T-cell (primary cell): ENCODE measurements around the gene CDK1. TPM values are rescaled to one million over a fixed set of nuclear protein-coding genes. Genes with fewer than 3 reads are reported as not detected.

Source experiments
- ATAC-seq, 4 experiments: fragments of 200-7000 bp in 3 of 4; fragments of 150-1000 bp in 1 of 4; cut with Tn5 transposase; replicated peaks in 1 of 4; 1 replicate in 3 of 4; 2 replicates in 1 of 4; pipeline ENCODE4 v1.10.0; 2021; ENCODE audit warnings: moderate library complexity in 3 of 4, mild to moderate bottlenecking in 2 of 4, moderate number of reproducible peaks in 1 of 4
- CTCF ChIA-PET, 2 donors: fragments of 300-600 bp; sonication (Branson Sonifier 250); formaldehyde crosslinking; loops; one replicate each; lab custom pipeline; 2022; ENCODE audit warnings: antibody characterized with exemption in 2 of 2; lab: Charles Lee
- POLR2A ChIA-PET, 2 donors: fragments of 300-600 bp; sonication (Branson Sonifier 250); formaldehyde crosslinking; loops; one replicate each; lab custom pipeline; 2022; ENCODE audit warnings: antibody characterized with exemption in 2 of 2; lab: Charles Lee
- DNase-seq, 35 experiments: peaks; one replicate each; pipeline versions ENCODE4 v3.0.0 to v3.0.0-alpha.2; 2013 to 2023
- H3K27ac ChIP-seq: one replicate; pipeline ENCODE4 v1.5.1; 2013; ENCODE audit warnings: low read length
- H3K27me3 ChIP-seq, 2 experiments: replicated peaks in 1 of 2; 1 replicate in 1 of 2; 2 replicates in 1 of 2; pipeline versions ENCODE4 v1.6.1 to v1.7.0; 2013; ENCODE audit warnings: low read length in 1 of 2, mixed read lengths in 1 of 2; ENCODE audit not compliant: control insufficient read depth in 2 of 2, insufficient read depth in 2 of 2; ENCODE audit errors: extremely low read depth in 1 of 2
- H3K36me3 ChIP-seq, 2 donors: 1 replicate in 1 of 2; 2 replicates in 1 of 2; pipeline versions ENCODE4 v1.6.1 to v1.7.0; 2013; ENCODE audit warnings: low read length in 1 of 2; ENCODE audit not compliant: control insufficient read depth in 2 of 2, insufficient read depth in 1 of 2; ENCODE audit errors: extremely low read depth in 1 of 2
- H3K4me1 ChIP-seq, 2 experiments: 1 replicate in 1 of 2; 2 replicates in 1 of 2; pipeline versions ENCODE4 v1.6.1 to v1.7.0; 2013; ENCODE audit warnings: low read length in 2 of 2, mixed read lengths in 1 of 2; ENCODE audit not compliant: insufficient read depth in 2 of 2, control insufficient read depth in 1 of 2; ENCODE audit errors: extremely low read depth in 1 of 2
- H3K4me3 ChIP-seq, 2 donors: 1 replicate in 1 of 2; 2 replicates in 1 of 2; pipeline versions ENCODE4 v1.5.1 to v1.7.0; 2013; ENCODE audit warnings: mild to moderate bottlenecking in 2 of 2, low read length in 1 of 2, moderate library complexity in 1 of 2; ENCODE audit not compliant: control insufficient read depth in 1 of 2; ENCODE audit errors: extremely low read depth in 1 of 2
- H3K9me3 ChIP-seq: 2 replicates; pipeline ENCODE4 v1.7.0; 2013
- H3K27ac Mint-ChIP-seq, 2 donors: one replicate each; pipeline ENCODE4 v1.8.0; 2020 to 2021; ENCODE audit warnings: mild to moderate bottlenecking in 2 of 2, mixed read lengths in 2 of 2
- H3K27me3 Mint-ChIP-seq, 2 donors: one replicate each; pipeline ENCODE4 v1.8.0; 2021 to 2022; ENCODE audit warnings: mixed read lengths in 2 of 2
- H3K36me3 Mint-ChIP-seq: one replicate; pipeline ENCODE4 v1.8.0; 2021; ENCODE audit warnings: mixed read lengths
- H3K4me1 Mint-ChIP-seq, 3 donors: one replicate each; pipeline ENCODE4 v1.8.0; 2020 to 2022; ENCODE audit warnings: mixed read lengths in 3 of 3, mild to moderate bottlenecking in 1 of 3
- H3K4me3 Mint-ChIP-seq, 3 donors: one replicate each; pipeline ENCODE4 v1.8.0; 2020 to 2022; ENCODE audit warnings: mild to moderate bottlenecking in 3 of 3, mixed read lengths in 3 of 3, moderate library complexity in 3 of 3
- H3K9me3 Mint-ChIP-seq, 3 donors: one replicate each; pipeline ENCODE4 v1.8.0; 2020 to 2022; ENCODE audit warnings: mixed read lengths in 3 of 3
- WGBS: methylation state at CpG from one replicate; pipeline ENCODE4 v1.1.5; 2013; ENCODE audit warnings: missing lambda C conversion rate; ENCODE audit not compliant: insufficient coverage; 5-methylcytosine and 5-hydroxymethylcytosine counted together
- total RNA-seq, 35 experiments: library from RNA in 6 of 35; stranded (reverse) in 6 of 35; fragments of 120-200 nt in 1 of 35; gene quantifications; one replicate each; pipeline versions ENCODE4 v1.2.1 to v1.2.4 and lab custom pipeline; 2013 to 2026

CDK1 gene
- total RNA-seq, 5 donors from 2014 or later (not counting 1 experiment from before 2014, with no cell fraction given) = 1.2 to 2.0 (median 1.6) TPM

DNA sequence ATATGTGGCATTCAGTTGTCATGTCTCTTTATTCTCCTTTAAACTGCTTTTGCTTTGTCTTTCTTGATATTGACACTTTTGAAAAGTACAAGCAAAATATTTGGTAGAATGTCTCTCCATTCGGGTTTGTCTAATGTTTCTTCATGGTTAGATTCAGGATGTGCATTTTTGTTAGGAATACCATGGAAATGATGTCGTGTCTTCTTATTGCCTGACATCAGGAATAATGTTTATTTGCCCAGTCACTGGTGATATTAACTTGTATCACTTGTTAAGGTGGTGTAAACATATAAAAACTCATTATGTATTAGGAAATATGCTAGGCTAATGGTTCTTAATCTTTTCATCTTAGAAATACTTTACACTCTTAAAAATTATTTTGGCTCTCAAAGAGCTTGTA, 43.4 kb downstream of the CDK1 start:
- Histone ChIP-seq H3K4me3 (no peak overlapping the region), H3K9me3 (no peaks in the 10 kb centered on the region), H3K27ac (no peak overlapping the region), H3K4me1 (no peaks in the 10 kb centered on the region), H3K36me3 (no peaks in the 10 kb centered on the region), H3K27me3 (no peaks in the 10 kb centered on the region)
- Mint-ChIP-seq H3K36me3 (no peaks in the 10 kb centered on the region), H3K9me3 (no peaks in the 10 kb centered on the region), H3K4me1 (peaks cover 0 to 3% (median 2%) of the 10 kb centered on the region in 3 donors), H3K27me3 (peaks cover 0 to 7% of the 10 kb centered on the region in 2 donors), H3K4me3 (no peak overlapping the region), H3K27ac (no peak overlapping the region)
- ChIA-PET CTCF (interaction anchor here in 1 of 2 donors (0.6 kb wide), 2 partner anchors 99 to 912 kb away, joined by 3 to 4 read pairs; no protein-coding TSS in a partner anchor), POLR2A (no interaction called here)
- WGBS = 80% methylated on average over 1 of the region's 2 CpGs
- ATAC-seq (no peak), DNase-seq (no peak)

DNA sequence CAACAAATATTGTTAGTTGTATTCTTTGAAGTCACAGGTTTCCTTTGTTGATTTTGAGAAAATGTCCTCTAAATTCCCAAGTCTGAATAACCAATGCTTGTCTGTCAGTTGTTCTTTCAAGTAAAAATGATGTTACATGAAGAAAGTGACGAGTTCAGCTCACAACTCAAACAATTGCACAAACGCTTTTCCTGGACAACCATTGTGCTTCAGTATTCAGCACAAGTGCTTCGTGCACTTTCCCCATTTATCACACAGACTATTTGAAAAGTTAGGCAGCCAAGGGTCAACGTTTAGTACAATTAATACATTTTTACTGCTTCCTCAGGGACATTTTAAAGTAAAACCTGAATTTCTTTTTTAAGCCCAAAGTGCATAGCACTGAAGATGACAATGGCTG, 44.5 kb downstream of the CDK1 start:
- H3K27me3 Mint-ChIP-seq = peaks cover under 1 to 7% of the 10 kb centered on the region in 2 donors
- no peaks in the 10 kb centered on the region for H3K27me3 ChIP-seq
- no peaks in the 10 kb centered on the region for H3K36me3 ChIP-seq
- ChIA-PET CTCF (no interaction called here), POLR2A (interaction anchor here in 1 of 2 donors (0.6 kb wide), 1 partner anchor 1840 kb away, joined by 3 read pairs; no protein-coding TSS in a partner anchor)
- no peak overlapping the region for H3K4me3 Mint-ChIP-seq
- H3K4me1 Mint-ChIP-seq = no peaks in the 10 kb centered on the region
- H3K4me3 ChIP-seq = no peak overlapping the region
- WGBS = 93% methylated on average over 3 of the region's 4 CpGs
- DNase-seq = no peak
- no peak overlapping the region for H3K27ac ChIP-seq
- H3K9me3 Mint-ChIP-seq = no peaks in the 10 kb centered on the region
- H3K36me3 Mint-ChIP-seq = no peaks in the 10 kb centered on the region
- H3K27ac Mint-ChIP-seq = no peak overlapping the region
- H3K4me1 ChIP-seq = no peaks in the 10 kb centered on the region
- no peak for ATAC-seq
- no peaks in the 10 kb centered on the region for H3K9me3 ChIP-seq

GRCh38 chr10:60823324-60823723, 45.0 kb downstream of the CDK1 start:
- CTCF ChIA-PET = interaction anchor here in 1 of 2 donors (1.0 kb wide), 1 partner anchor 8 kb away, joined by 4 read pairs; no protein-coding TSS in a partner anchor
- Histone ChIP-seq H3K27me3 (no peaks in the 10 kb centered on the region), H3K27ac (no peak overlapping the region), H3K4me3 (no peak overlapping the region), H3K36me3 (no peaks in the 10 kb centered on the region), H3K4me1 (no peaks in the 10 kb centered on the region), H3K9me3 (no peaks in the 10 kb centered on the region)
- POLR2A ChIA-PET = interaction anchor here in 1 of 2 donors (0.6 to 0.7 kb wide), 2 partner anchors 11 to 1016 kb away, joined by 3 to 4 read pairs; no protein-coding TSS in a partner anchor
- no peak overlapping the region for H3K27ac Mint-ChIP-seq
- no CpG with 5 or more reads among the region's 1 CpG for WGBS
- ATAC-seq (no peak), DNase-seq (no peak)
- H3K4me1 Mint-ChIP-seq = no peaks in the 10 kb centered on the region
- no peaks in the 10 kb centered on the region for H3K9me3 Mint-ChIP-seq
- H3K4me3 Mint-ChIP-seq = no peak overlapping the region
- peaks cover 1 to 7% of the 10 kb centered on the region in 2 donors for H3K27me3 Mint-ChIP-seq
- no peaks in the 10 kb centered on the region for H3K36me3 Mint-ChIP-seq

DNA sequence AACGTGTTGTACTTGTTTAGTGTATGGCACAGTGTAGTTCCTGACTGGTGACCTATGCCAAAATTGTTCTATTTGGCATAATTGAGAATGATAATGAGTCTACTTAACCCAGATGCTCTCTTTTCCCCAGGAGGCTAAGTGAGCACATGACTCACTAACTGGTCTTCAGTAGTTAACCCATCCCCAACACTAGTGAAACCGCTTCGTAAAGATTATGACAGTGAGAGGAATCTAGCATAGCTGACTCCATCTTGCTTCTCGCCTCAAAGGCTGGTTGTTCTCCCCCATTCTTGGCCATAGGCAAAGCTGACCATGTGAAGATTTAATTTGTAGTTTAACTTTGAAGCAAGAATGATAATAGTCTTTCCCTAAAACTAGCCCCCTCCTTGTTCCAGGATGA, 47.2 kb downstream of the CDK1 start:
- DNase-seq (no peak), ATAC-seq (no peak)
- POLR2A ChIA-PET = no interaction called here
- H3K27me3 ChIP-seq = peaks cover 0 to 3% of the 10 kb centered on the region in 2 experiments
- H3K27ac Mint-ChIP-seq = no peak overlapping the region
- WGBS = no CpG with 5 or more reads among the region's 4 CpGs
- no peak overlapping the region for H3K27ac ChIP-seq
- CTCF ChIA-PET = no interaction called here
- no peaks in the 10 kb centered on the region for H3K9me3 Mint-ChIP-seq
- H3K4me1 ChIP-seq = no peaks in the 10 kb centered on the region
- no peak overlapping the region for H3K4me3 Mint-ChIP-seq
- peaks cover 1 to 7% of the 10 kb centered on the region in 2 donors for H3K27me3 Mint-ChIP-seq
- H3K36me3 ChIP-seq = no peaks in the 10 kb centered on the region
- no peaks in the 10 kb centered on the region for H3K36me3 Mint-ChIP-seq
- H3K9me3 ChIP-seq = no peaks in the 10 kb centered on the region
- no peak overlapping the region for H3K4me3 ChIP-seq
- no peaks in the 10 kb centered on the region for H3K4me1 Mint-ChIP-seq

DNA sequence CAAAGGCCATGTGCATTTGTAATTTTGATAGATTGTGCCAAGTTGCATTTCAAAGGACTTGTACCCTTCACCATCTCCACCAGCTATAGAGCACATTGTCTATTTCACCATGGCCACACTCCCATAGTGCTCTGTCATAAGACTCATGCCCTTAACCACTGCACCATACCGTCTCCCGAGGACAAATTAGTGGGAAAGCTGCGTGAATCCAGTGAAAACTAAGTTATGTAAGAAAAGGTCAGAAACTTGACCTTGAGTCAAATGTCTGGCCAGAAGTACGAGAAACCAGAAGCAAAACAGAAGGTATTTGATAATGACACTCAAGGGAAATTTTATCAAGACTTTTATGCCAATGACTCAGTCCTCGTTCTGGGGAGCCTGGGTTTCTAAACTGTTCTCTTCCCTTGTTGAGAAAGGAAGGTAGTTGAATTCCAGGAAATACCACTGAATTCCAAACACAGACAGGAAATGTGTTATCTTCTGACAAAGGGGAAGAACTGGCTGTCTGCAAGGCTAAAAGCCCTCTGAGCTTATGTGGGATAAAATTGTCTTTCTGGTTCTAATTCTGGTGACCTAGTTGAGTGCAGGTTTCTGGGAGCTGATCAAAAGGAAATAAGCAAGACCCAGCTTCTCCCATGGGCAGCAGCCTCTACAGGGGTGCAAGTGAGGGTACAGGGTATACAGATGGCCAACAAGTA, 49.7 kb downstream of the CDK1 start:
- Histone ChIP-seq H3K9me3 (no peaks in the 10 kb centered on the region), H3K27ac (no peak overlapping the region), H3K4me3 (no peak overlapping the region), H3K4me1 (no peaks in the 10 kb centered on the region), H3K36me3 (no peaks in the 10 kb centered on the region), H3K27me3 (peaks cover 0 to 3% of the 10 kb centered on the region in 2 experiments)
- ChIA-PET POLR2A (no interaction called here), CTCF (no interaction called here)
- no peaks in the 10 kb centered on the region for H3K4me1 Mint-ChIP-seq
- 47% methylated on average over 3 of the region's 5 CpGs for WGBS
- ATAC-seq (no peak), DNase-seq (no peak)
- no peak overlapping the region for H3K4me3 Mint-ChIP-seq
- peaks cover 1 to 7% of the 10 kb centered on the region in 2 donors for H3K27me3 Mint-ChIP-seq
- H3K27ac Mint-ChIP-seq = no peak overlapping the region
- H3K36me3 Mint-ChIP-seq = no peaks in the 10 kb centered on the region
- no peaks in the 10 kb centered on the region for H3K9me3 Mint-ChIP-seq

- no peak overlapping the region for H3K4me3 Mint-ChIP-seq
- CTCF ChIA-PET = no interaction called here
- H3K27ac Mint-ChIP-seq = no peak overlapping the region
- Histone ChIP-seq H3K9me3 (no peaks in the 10 kb centered on the region), H3K27me3 (peaks cover 0 to 3% of the 10 kb centered on the region in 2 experiments), H3K4me1 (no peaks in the 10 kb centered on the region), H3K27ac (no peak overlapping the region), H3K36me3 (no peaks in the 10 kb centered on the region), H3K4me3 (no peak overlapping the region)
- ATAC-seq = no peak
- H3K27me3 Mint-ChIP-seq = peaks cover 1 to 7% of the 10 kb centered on the region in 2 donors
- POLR2A ChIA-PET = no interaction called here
- no peaks in the 10 kb centered on the region for H3K36me3 Mint-ChIP-seq
- WGBS = no CpG with 5 or more reads among the region's 1 CpG
- no peak for DNase-seq
- no peaks in the 10 kb centered on the region for H3K4me1 Mint-ChIP-seq
- H3K9me3 Mint-ChIP-seq = no peaks in the 10 kb centered on the region
Observed at GRCh38 chr10:60828489-60828852, 50.2 kb downstream of the CDK1 start.
